Coronary artery (tissue), 2 donors: ENCODE data around the gene TMEM132C.

Source experiments
- DNase-seq: peaks from one replicate; pipeline ENCODE4 v3.0.0-alpha.2; 2017; ENCODE audit warnings: low spot score
- H3K27ac ChIP-seq, 2 donors: fragments of 200-600 bp; sonication (generic); one replicate each; pipeline ENCODE4 v1.5.1; 2016 to 2019
- H3K4me3 ChIP-seq: fragments of 200-600 bp; sonication (generic); 2 replicates; pipeline ENCODE4 v1.5.1; 2016; ENCODE audit warnings: mild to moderate bottlenecking, moderate library complexity
- TF ChIP-seq, protein P1 (sequence below): fragments of 200-600 bp; sonication (generic); IDR thresholded peaks from one replicate; pipeline ENCODE4 v1.5.1; 2019; ENCODE audit warnings: antibody characterized with exemption

TMEM132C gene

DNA sequence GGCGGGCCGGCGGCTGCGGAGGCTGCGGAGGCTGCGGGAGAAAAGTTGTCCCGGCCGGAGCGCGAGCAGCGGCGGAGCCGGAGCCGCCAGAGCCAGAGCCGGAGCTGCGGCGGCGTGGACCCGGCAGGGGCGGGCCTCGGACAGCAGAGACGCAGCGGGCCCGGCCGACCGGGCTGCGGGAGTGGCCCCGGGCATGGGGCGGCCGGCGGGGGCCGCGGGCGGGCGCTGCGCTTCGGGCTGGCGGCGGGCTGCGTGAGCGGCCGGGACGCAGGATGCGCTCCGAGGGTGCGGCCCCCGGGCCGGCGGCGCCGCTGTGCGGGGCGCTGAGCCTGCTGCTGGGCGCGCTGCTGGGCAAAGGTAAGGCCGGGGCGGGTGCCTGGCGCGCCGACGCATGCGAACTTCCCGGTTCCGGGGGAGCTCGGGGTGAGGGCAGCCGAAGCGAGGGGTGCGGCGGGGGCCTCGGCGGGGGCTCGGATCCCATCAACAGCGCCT, at the start of gene TMEM132C:
TSS of gene TMEM132C (plus strand) at position 40 of the 492 bp plus-strand sequence. CDS start at position 273, 233 bp downstream.
- no peak within 1 kb of the TSS for H3K27ac ChIP-seq
- H3K4me3 ChIP-seq: peak within 1 kb of the TSS; percentile 68
- TF ChIP-seq, protein P1, sequence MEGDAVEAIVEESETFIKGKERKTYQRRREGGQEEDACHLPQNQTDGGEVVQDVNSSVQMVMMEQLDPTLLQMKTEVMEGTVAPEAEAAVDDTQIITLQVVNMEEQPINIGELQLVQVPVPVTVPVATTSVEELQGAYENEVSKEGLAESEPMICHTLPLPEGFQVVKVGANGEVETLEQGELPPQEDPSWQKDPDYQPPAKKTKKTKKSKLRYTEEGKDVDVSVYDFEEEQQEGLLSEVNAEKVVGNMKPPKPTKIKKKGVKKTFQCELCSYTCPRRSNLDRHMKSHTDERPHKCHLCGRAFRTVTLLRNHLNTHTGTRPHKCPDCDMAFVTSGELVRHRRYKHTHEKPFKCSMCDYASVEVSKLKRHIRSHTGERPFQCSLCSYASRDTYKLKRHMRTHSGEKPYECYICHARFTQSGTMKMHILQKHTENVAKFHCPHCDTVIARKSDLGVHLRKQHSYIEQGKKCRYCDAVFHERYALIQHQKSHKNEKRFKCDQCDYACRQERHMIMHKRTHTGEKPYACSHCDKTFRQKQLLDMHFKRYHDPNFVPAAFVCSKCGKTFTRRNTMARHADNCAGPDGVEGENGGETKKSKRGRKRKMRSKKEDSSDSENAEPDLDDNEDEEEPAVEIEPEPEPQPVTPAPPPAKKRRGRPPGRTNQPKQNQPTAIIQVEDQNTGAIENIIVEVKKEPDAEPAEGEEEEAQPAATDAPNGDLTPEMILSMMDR: no peak
- DNase-seq: no peak

DNA sequence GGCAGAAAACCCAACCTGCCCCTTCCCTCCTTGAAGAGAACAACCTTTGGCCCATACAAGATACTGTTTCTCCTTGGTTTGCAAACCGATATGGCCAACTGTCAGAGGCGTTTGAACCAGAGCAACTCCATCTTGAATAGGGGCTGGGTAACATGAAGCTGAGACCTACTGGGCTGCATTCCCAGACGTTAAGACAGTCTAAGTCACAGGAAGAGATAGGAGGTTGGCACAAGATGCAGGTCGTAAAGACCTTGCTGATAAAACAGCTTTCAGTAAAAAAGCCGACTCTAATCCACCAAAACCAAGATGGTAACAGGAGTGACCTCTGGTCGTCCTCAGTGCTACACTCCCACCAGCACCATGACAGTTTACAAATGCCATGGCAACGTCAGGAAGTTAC, 42.7 kb upstream of the TMEM132C start:
- TF ChIP-seq, protein P1: no peak
- Histone ChIP-seq H3K27ac (no peak overlapping the region), H3K4me3 (no peak overlapping the region)
- no peak for DNase-seq

DNA sequence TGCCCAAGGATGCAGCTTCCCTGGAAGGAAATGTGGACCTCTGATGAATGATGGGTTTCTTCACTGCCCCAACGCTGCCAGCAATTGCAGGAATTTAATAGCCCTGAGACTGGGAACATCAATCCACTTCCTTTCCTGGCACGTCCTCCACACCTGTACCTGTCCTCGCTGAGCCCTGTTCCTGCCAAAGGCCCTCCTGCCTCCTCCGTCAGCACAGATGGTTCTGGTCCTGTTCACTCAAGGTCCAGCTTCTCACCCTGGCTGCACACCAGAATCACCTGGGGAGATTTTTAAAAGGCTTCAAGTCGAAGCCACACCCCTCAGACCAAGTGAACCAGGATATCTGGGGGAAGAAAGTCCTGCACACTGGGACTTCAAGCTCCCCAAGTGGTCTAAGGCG, 38.4 kb upstream of the TMEM132C start:
- Histone ChIP-seq H3K4me3 (no peak overlapping the region), H3K27ac (no peak overlapping the region)
- no peak for DNase-seq
- TF ChIP-seq, protein P1: no peak

DNA sequence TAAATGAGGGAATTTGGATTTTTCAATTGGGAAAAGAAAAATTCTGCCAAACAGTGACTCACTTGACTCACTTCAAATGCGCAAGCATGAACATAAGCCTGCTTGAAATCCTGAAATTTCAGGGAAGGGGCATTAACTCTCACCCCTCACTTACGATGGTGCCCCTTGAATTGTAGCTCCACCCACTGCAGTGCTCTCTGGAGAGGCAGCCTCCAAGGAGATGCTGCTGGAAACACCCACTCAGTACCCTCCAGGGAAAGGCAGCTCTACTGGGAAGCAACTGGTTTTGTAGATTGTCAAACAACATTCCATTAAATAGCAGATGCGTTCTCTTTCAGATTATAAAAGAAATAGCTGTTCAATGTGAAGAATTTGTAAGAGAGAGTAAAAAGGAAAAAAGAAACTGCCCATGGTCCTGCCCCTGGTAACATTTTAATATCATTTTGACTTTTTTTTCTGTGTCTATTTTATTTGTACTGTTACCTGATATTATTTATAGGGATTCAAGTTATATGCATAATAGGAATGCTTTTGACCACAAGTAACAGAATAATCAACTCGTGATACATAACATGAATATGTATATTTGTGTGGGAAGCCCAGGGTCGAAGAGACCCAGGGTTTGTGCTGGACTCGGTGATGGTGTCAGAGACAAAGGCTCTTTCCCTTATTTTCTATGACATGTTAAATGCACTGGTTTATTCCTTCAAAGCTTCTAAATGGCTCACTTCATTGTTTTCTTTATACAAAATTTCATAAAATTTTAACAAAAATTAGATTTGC, 31.1 kb upstream of the TMEM132C start:
- DNase-seq: no peak
- H3K27ac ChIP-seq: no peak overlapping the region
- TF ChIP-seq, protein P1: no peak
- H3K4me3 ChIP-seq: no peak overlapping the region

DNA sequence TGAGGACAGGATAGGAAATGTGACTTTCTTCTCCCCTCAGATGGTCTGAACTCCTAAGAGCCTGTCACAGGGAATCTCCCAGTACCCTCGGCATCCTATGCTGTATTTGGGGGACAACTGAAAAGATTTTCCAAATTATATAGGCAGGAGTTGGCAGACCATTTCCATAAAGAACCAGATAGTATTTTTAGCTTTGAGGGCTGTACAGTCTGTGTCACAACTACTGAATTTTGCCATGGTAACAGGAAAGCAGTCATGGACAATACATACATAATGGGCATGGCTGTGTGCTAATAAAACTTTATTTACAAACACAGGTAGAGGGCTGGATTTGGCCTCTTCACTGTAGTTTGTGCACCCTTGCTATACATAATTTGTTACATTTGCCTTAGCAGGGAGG, 30.4 kb upstream of the TMEM132C start:
- Histone ChIP-seq H3K4me3 (no peak overlapping the region), H3K27ac (no peak overlapping the region)
- no peak for DNase-seq
- TF ChIP-seq, protein P1: no peak

DNA sequence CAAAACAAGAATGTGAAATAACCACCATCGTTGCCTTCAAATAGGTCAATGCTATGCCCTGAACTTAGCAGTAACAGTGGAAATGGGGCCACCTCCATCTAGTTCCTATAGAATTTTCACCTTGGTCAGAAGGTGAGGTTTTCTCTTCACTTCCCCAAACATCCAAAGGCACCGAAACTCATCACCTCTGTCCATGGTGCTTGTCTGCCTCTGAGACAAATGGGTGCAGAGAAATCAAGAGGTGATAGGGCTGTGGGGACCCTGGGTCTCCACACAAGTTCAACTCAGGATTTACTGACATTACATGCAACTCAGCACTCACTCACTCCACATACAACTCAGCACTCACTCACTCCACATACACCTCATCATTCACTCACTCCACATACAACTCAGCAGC, 26.2 kb upstream of the TMEM132C start:
- no peak for DNase-seq

More for the DNA sequence above, 26.2 kb upstream of the TMEM132C start:
- Histone ChIP-seq H3K4me3 (no peak overlapping the region), H3K27ac (no peak overlapping the region)
- TF ChIP-seq, protein P1: no peak
